HepG2 (cell line): ENCODE results near the gene COL26A1. TPM values are rescaled to one million over a fixed set of nuclear protein-coding genes. Genes with fewer than 3 reads are reported as not detected.

ENCODE experiments used
- ATAC-seq: fragments of 200-7000 bp; cut with Tn5 transposase; 3 replicates; pipeline ENCODE4 v1.9.1; 2020; ENCODE audit warnings: mild to moderate bottlenecking, moderate library complexity
- BruUV-seq: library from RNA; stranded (reverse); fragments of 400-500 nt; replicated peaks from 2 replicates; lab custom pipeline; 2021; lab: Mats Ljungman, UMichigan
- CTCF ChIA-PET: fragments of 300-600 bp; formaldehyde crosslinking; extraction: SDS; loops from one replicate; lab custom pipeline; 2021; ENCODE audit warnings: low total read pairs, inconsistent platforms, low intra/inter-chr PET ratio; lab: Yijun Ruan, JAX
- POLR2A ChIA-PET: fragments of 350-600 bp; sonication (Branson Sonifier 250); formaldehyde crosslinking; loops from one replicate; lab custom pipeline; 2020; ENCODE audit warnings: antibody characterized with exemption, inconsistent platforms; lab: Yijun Ruan, JAX
- DNase-seq: peaks from one replicate; pipeline ENCODE4 v3.0.0-alpha.2; 2015; ENCODE audit warnings: low spot score
- FAIRE-seq: peaks from 3 replicates; lab custom pipeline; 2011; peaks lifted over from hg19 to GRCh38; lab: Jason Lieb, UNC
- H2AFZ ChIP-seq: one replicate; pipeline ENCODE4 v1.6.1; 2011; ENCODE audit warnings: low read length, inconsistent platforms
- H3K27ac ChIP-seq: fragments of 300-600 bp; 3 replicates; pipeline ENCODE4 v1.8.0; 2011; ENCODE audit warnings: mixed run types, mild to moderate bottlenecking, mixed read lengths, low read length, inconsistent platforms; ENCODE audit not compliant: insufficient read depth; ENCODE audit errors: extremely low read length
- H3K27me3 ChIP-seq, 2 experiments: fragments of 200-600 bp in 1 of 2; 2 replicates in 1 of 2; 3 replicates in 1 of 2; pipeline versions ENCODE4 v1.6.0 to v1.8.0; 2011; ENCODE audit warnings: low read length in 2 of 2, mild to moderate bottlenecking in 2 of 2, moderate library complexity in 2 of 2, inconsistent platforms in 1 of 2; ENCODE audit not compliant: insufficient read depth in 2 of 2, control insufficient read depth in 1 of 2
- H3K36me3 ChIP-seq, 2 experiments: fragments of 200-600 bp in 1 of 2; replicated peaks in 1 of 2; 2 replicates in 1 of 2; 3 replicates in 1 of 2; pipeline versions ENCODE4 v1.5.1 to v1.8.0; 2011; ENCODE audit warnings: low read length in 2 of 2, inconsistent platforms in 1 of 2; ENCODE audit not compliant: insufficient read depth in 2 of 2, control insufficient read depth in 1 of 2
- H3K4me1 ChIP-seq: 2 replicates; pipeline ENCODE4 v1.5.1; 2012; ENCODE audit warnings: low read length, inconsistent platforms; ENCODE audit not compliant: insufficient read depth
- H3K4me2 ChIP-seq: 2 replicates; pipeline ENCODE4 v1.6.0; 2011; ENCODE audit warnings: low read depth, low read length, inconsistent platforms
- H3K4me3 ChIP-seq, 3 experiments: fragments of 200-600 bp in 1 of 3; sonication (generic), shearing (Covaris generic) in 1 of 3; replicated peaks in 1 of 3; 2 replicates each; pipeline ENCODE4 v1.5.1; 2011 to 2016; ENCODE audit warnings: low read length in 3 of 3, inconsistent platforms in 2 of 3, low read depth in 2 of 3, mild to moderate bottlenecking in 2 of 3, control low read depth in 1 of 3, mixed read lengths in 1 of 3; ENCODE audit not compliant: insufficient read depth in 1 of 3
- H3K79me2 ChIP-seq: one replicate; pipeline ENCODE4 v1.6.1; 2011; ENCODE audit warnings: low read length, inconsistent platforms; ENCODE audit not compliant: insufficient read depth
- H3K9ac ChIP-seq: 2 replicates; pipeline ENCODE4 v1.6.0; 2011; ENCODE audit warnings: mild to moderate bottlenecking, low read depth, low read length, inconsistent platforms; ENCODE audit not compliant: insufficient read depth
- H3K9me3 ChIP-seq: 2 replicates; pipeline ENCODE4 v1.5.1; 2012; ENCODE audit warnings: mild to moderate bottlenecking, low read length
- H4K20me1 ChIP-seq: 2 replicates; pipeline ENCODE4 v1.6.0; 2011; ENCODE audit warnings: inconsistent platforms, mild to moderate bottlenecking, low read length, moderate library complexity; ENCODE audit not compliant: insufficient read depth
- ELK4 ChIP-seq: sonication (generic); formaldehyde crosslinking; IDR thresholded peaks from 2 replicates; pipeline ENCODE4 v1.9.0; 2021; ENCODE audit warnings: missing genetic modification reagents, borderline replicate concordance
- FOSL1 ChIP-seq: sonication (generic); formaldehyde crosslinking; IDR thresholded peaks from 2 replicates; pipeline ENCODE4 v1.9.0; 2021; ENCODE audit warnings: missing genetic modification reagents, borderline replicate concordance
- HNF4A ChIP-seq: sonication (generic); formaldehyde crosslinking; IDR thresholded peaks from 2 replicates; pipeline ENCODE4 v1.4.0; 2020; ENCODE audit warnings: missing genetic modification reagents
- NR2F1 ChIP-seq, 2 experiments: fragments of 450-650 bp in 1 of 2; formaldehyde crosslinking in 1 of 2; IDR thresholded peaks; 2 replicates each; pipeline versions ENCODE4 v1.5.0 to v1.6.1; 2016 to 2020; ENCODE audit warnings: mild to moderate bottlenecking in 1 of 2, missing compliant biosample characterization in 1 of 2, missing genetic modification reagents in 1 of 2, moderate library complexity in 1 of 2
- SRSF1 ChIP-seq: fragments of 200-400 bp; formaldehyde crosslinking; optimal IDR thresholded peaks from 2 replicates; pipeline ENCODE3; 2017; ENCODE audit warnings: mild to moderate bottlenecking, low read depth, low read length, moderate library complexity
- UBTF ChIP-seq: sonication (generic); formaldehyde crosslinking; IDR thresholded peaks from 2 replicates; pipeline ENCODE4 v1.4.0; 2020; ENCODE audit warnings: mild to moderate bottlenecking, missing genetic modification reagents
- ZMYM3 ChIP-seq: sonication (generic); formaldehyde crosslinking; IDR thresholded peaks from 2 replicates; pipeline ENCODE4 v1.5.1; 2020; ENCODE audit warnings: mild to moderate bottlenecking, missing genetic modification reagents
- ZNF629 ChIP-seq: sonication (generic); formaldehyde crosslinking; conservative IDR thresholded peaks from 2 replicates; pipeline ENCODE4 v1.5.0; 2020; ENCODE audit warnings: missing genetic modification reagents
- WGBS: methylation state at CpG from one replicate; pipeline ENCODE4 v1.1.6; 2017; ENCODE audit warnings: low lambda C conversion rate; 5-methylcytosine and 5-hydroxymethylcytosine counted together
- in situ Hi-C: cut with HindIII; loops from 2 replicates; pipeline ENCODE4 v1.10.0; 2017; ENCODE audit warnings: low pct_unique_long_range_greater_than_20kb; ENCODE audit not compliant: extremely low pct_ligation_motif_present
- intact Hi-C: fragments of 100-400 bp; cut with micrococcal nuclease; formaldehyde crosslinking; loops from one replicate; pipeline ENCODE4 v1.10.0; 2022; ENCODE audit not compliant: unreplicated experiment
- polyA plus RNA-seq, 8 experiments: library from polyadenylated mRNA; depleted of rRNA in 3 of 8; stranded (reverse) in 7 of 8; unstranded in 1 of 8; fragments of >200 nt; fragmentation: Illumina TruSeq in 4 of 8; extraction: Trizol in 4 of 8; gene quantifications; 2 replicates each; pipeline versions ENCODE4 v1.2.1 to v1.2.3, GENCODE V29; 2011 to 2016; ENCODE audit warnings: low read depth in 4 of 8, missing spikeins in 1 of 8, mixed read lengths in 1 of 8; ENCODE audit not compliant: insufficient read depth in 1 of 8
- total RNA-seq, 5 experiments: library from RNA; depleted of rRNA; stranded (reverse); fragments of >200 nt; fragmentation: Illumina TruSeq; extraction: Trizol; gene quantifications; 2 replicates each; pipeline ENCODE4 v1.2.3, GENCODE V29; 2016; ENCODE audit warnings: low read depth in 1 of 5

Gene COL26A1
- total and polyA plus RNA-seq, 2 of the 13 experiments (the other 11 are each of a cell fraction or from before 2014, with no cell fraction given), result 7.8 to 9.2 TPM

- no peak overlapping the region for H3K4me3 ChIP-seq
- H3K36me3 ChIP-seq, result no peaks in the 10 kb centered on the region
- 0 out of 2 replicates have a peak, but pooled peaks cover 5% of the 10 kb centered on the region for H3K4me1 ChIP-seq
- ChIA-PET POLR2A (no interaction called here), CTCF (no interaction called here)
- no peak overlapping the region for H3K9ac ChIP-seq
- FAIRE-seq (no peak), DNase-seq (no peak), ATAC-seq (peak; percentile 69)
- no peaks in the 10 kb centered on the region for H4K20me1 ChIP-seq
- no peak overlapping the region for H3K4me2 ChIP-seq
- BruUV-seq, result no TSS peak
- H3K27me3 ChIP-seq, result no peaks in the 10 kb centered on the region
- TF ChIP-seq SRSF1 (no peak), ZNF629 (CRISPR knock-in tag) (peak; percentile 90), HNF4A (CRISPR knock-in tag) (peak; percentile 39), ELK4 (CRISPR knock-in tag) (no peak), ZMYM3 (CRISPR knock-in tag) (peak; percentile 73), FOSL1 (CRISPR knock-in tag) (no peak), UBTF (0 out of 2 replicates have a peak, but pooled peaks have one; percentile 31), NR2F1 (CRISPR knock-in tag; IDR thresholded peaks at IDR 0.05) (0 out of 4 replicates have a peak, but pooled peaks of 1 of the 2 experiments have one; percentile 13)
- WGBS, result 50% methylated on average over 14 of the region's 26 CpGs
- H2AFZ ChIP-seq, result no peak overlapping the region
- no peak overlapping the region for H3K27ac ChIP-seq
- no peaks in the 10 kb centered on the region for H3K9me3 ChIP-seq
- in situ Hi-C loops, result no loop called here
- H3K79me2 ChIP-seq, result no peaks in the 10 kb centered on the region
- intact Hi-C loops, result no loop called here
These were observed 188.2 kb downstream of the COL26A1 start for GRCh38 chr7:101550641-101551541.
